ENCODE data around the gene PDGFD. TPM values are rescaled to one million over a fixed set of nuclear protein-coding genes. Genes with fewer than 3 reads are reported as not detected.
A peak's percentile ranks its signal among the peaks of the same experiment; 100 is the strongest.

Gene PDGFD
- total RNA-seq, 1 donor from 2014 or later: 17.2 TPM

DNA sequence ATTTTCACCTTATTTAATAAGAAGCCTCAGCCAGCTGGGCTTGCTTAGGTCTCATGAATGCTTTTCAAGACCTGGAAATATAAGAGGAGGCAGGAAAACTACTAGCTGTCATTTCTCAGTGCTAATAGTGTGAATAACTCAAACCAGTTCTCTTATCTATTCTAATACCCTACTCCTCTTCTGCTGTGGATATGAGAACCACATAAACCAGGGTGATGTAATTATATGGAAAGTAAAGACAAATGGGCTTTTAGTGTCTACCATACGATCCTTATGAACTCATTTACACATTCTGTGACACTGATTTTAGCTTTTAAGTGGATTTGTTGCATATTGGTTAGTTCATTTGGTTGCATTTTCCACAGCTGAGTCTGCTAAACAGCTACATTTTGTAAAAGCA is 8.6 kb downstream of the PDGFD start:
- peaks cover 55% of the 10 kb centered on the region for H3K4me1 Mint-ChIP-seq (ENCODE audit: unreplicated experiment)
- DNase-seq (ENCODE audit: low spot score): no peak
- peaks cover 4% of the 10 kb centered on the region for H3K36me3 Mint-ChIP-seq (ENCODE audit: low read depth, unreplicated experiment)
- no peaks in the 10 kb centered on the region for H3K9me3 Mint-ChIP-seq (ENCODE audit: unreplicated experiment)
- no peak for TF ChIP-seq CTCF (IDR thresholded peaks at IDR 0.05; ENCODE audit: unreplicated experiment)
- H3K4me3 Mint-ChIP-seq (ENCODE audit: unreplicated experiment): no peak overlapping the region
- no peak overlapping the region for H3K27ac Mint-ChIP-seq (ENCODE audit: unreplicated experiment)
- no peaks in the 10 kb centered on the region for H3K27me3 Mint-ChIP-seq (ENCODE audit: unreplicated experiment)

DNA sequence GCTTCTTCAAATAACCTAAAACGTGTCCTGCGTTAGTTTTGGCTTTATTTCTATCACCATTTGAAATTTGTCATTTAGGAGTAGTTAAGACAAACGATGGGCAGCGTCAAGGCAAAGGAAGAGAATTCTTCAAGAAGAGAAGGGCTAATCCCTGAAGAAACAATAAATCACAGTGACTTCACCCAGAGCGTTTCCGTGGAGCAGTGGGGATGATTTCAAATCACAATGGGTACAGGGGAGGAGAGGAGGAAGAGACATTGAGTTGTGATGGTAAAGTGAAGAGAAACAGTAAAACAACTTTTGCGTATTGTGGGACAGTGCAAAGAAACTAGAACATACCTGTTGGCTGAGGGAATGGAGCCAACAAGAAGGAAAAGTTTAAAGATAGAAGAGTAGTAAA is 9.7 kb downstream of the PDGFD start:
- Mint-ChIP-seq H3K9me3 (ENCODE audit: unreplicated experiment) (no peaks in the 10 kb centered on the region), H3K27ac (ENCODE audit: unreplicated experiment) (peak overlapping the region; percentile 86), H3K27me3 (ENCODE audit: unreplicated experiment) (no peaks in the 10 kb centered on the region), H3K36me3 (ENCODE audit: low read depth, unreplicated experiment) (peaks cover 4% of the 10 kb centered on the region), H3K4me3 (ENCODE audit: unreplicated experiment) (no peak overlapping the region), H3K4me1 (ENCODE audit: unreplicated experiment) (peaks cover 52% of the 10 kb centered on the region)
- TF ChIP-seq CTCF (IDR thresholded peaks at IDR 0.05; ENCODE audit: unreplicated experiment): no peak
- DNase-seq (ENCODE audit: low spot score): no peak

GRCh38 chr11:104152941-104153505 is 10.9 kb downstream of the PDGFD start:
- Mint-ChIP-seq H3K27me3 (ENCODE audit: unreplicated experiment) (no peaks in the 10 kb centered on the region), H3K4me3 (ENCODE audit: unreplicated experiment) (no peak overlapping the region), H3K4me1 (ENCODE audit: unreplicated experiment) (peaks cover 47% of the 10 kb centered on the region), H3K27ac (ENCODE audit: unreplicated experiment) (peak overlapping the region; percentile 79), H3K9me3 (ENCODE audit: unreplicated experiment) (no peaks in the 10 kb centered on the region), H3K36me3 (ENCODE audit: low read depth, unreplicated experiment) (peaks cover 4% of the 10 kb centered on the region)
- no peak for DNase-seq (ENCODE audit: low spot score)
- TF ChIP-seq CTCF (IDR thresholded peaks at IDR 0.05; ENCODE audit: unreplicated experiment): no peak

GRCh38 chr11:104151404-104152204 is 12.3 kb downstream of the PDGFD start:
- no peaks in the 10 kb centered on the region for H3K27me3 Mint-ChIP-seq (ENCODE audit: unreplicated experiment)
- TF ChIP-seq CTCF (IDR thresholded peaks at IDR 0.05; ENCODE audit: unreplicated experiment): peak; percentile 62
- DNase-seq (ENCODE audit: low spot score): no peak
- H3K4me1 Mint-ChIP-seq (ENCODE audit: unreplicated experiment): peaks cover 37% of the 10 kb centered on the region
- no peak overlapping the region for H3K27ac Mint-ChIP-seq (ENCODE audit: unreplicated experiment)
- H3K4me3 Mint-ChIP-seq (ENCODE audit: unreplicated experiment): no peak overlapping the region
- H3K9me3 Mint-ChIP-seq (ENCODE audit: unreplicated experiment): no peaks in the 10 kb centered on the region
- H3K36me3 Mint-ChIP-seq (ENCODE audit: low read depth, unreplicated experiment): peaks cover 4% of the 10 kb centered on the region

DNA sequence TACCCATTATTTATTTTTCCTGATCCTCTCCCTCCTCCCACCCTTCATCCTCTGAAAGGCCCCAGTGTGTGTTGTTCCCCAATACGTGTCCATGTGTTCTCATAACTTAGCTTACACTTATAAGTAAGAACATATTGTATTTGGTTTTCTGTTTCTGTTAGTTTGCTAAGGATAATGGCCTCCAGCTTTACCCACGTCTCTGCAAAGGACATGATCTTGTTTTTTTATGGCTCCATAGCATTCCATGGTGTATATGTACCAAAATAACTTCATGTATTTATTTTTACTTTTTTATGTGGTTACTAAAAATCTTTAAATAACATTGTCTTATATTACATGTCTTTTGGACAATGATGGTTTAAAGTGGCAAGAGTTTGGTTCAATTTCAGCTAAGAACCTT is 15.2 kb downstream of the PDGFD start:
- Mint-ChIP-seq H3K27ac (ENCODE audit: unreplicated experiment) (no peak overlapping the region), H3K4me3 (ENCODE audit: unreplicated experiment) (no peak overlapping the region), H3K9me3 (ENCODE audit: unreplicated experiment) (no peaks in the 10 kb centered on the region), H3K27me3 (ENCODE audit: unreplicated experiment) (no peaks in the 10 kb centered on the region), H3K4me1 (ENCODE audit: unreplicated experiment) (peaks cover 18% of the 10 kb centered on the region), H3K36me3 (ENCODE audit: low read depth, unreplicated experiment) (peaks cover 4% of the 10 kb centered on the region)
- no peak for DNase-seq (ENCODE audit: low spot score)
- no peak for TF ChIP-seq CTCF (IDR thresholded peaks at IDR 0.05; ENCODE audit: unreplicated experiment)
